Medulla oblongata (tissue), 1 donor: ENCODE data around the gene SCN7A.
A peak's percentile ranks its signal among the peaks of the same experiment; 100 is the strongest.

Experiments
- DNase-seq: peaks from one replicate; pipeline ENCODE4 v3.0.0-alpha.2; 2015; ENCODE audit errors: extremely low spot score

Gene SCN7A

GRCh38 chr2:166404831-166405568 lies 89.0 kb downstream of the SCN7A start:
- DNase-seq, result no peak

GRCh38 chr2:166394245-166394644 lies 99.8 kb downstream of the SCN7A start:
- no peak for DNase-seq

- no peak for DNase-seq
Measured at GRCh38 chr2:166393008-166393407, 101.0 kb downstream of the SCN7A start.

GRCh38 chr2:166388481-166389070 lies 105.5 kb downstream of the SCN7A start:
- no peak for DNase-seq

- no peak for DNase-seq
Measured at GRCh38 chr2:166385313-166385712, 108.7 kb downstream of the SCN7A start.

GRCh38 chr2:166384774-166385173 lies 109.3 kb downstream of the SCN7A start:
- peak; percentile 35 for DNase-seq

- no peak for DNase-seq
Measured at GRCh38 chr2:166382448-166382847, 111.6 kb downstream of the SCN7A start.

- no peak for DNase-seq
Measured at GRCh38 chr2:166380615-166381014, 113.4 kb downstream of the SCN7A start.

- no peak for DNase-seq
Measured at GRCh38 chr2:166376873-166377272, 117.2 kb downstream of the SCN7A start.

GRCh38 chr2:166376488-166376828 lies 117.6 kb downstream of the SCN7A start:
- DNase-seq, result no peak

- DNase-seq, result peak; percentile 43
Measured at GRCh38 chr2:166375736-166376487, 118.1 kb downstream of the SCN7A start, which contains the start of gene SCN9A. SCN9A (minus strand) TSS chr2:166375944; CDS start chr2:166311756, 64,188 bp downstream.

- no peak for DNase-seq
Measured at GRCh38 chr2:166375195-166375735, 118.8 kb downstream of the SCN7A start.

- no peak for DNase-seq
Measured at GRCh38 chr2:166373951-166374350, 120.1 kb downstream of the SCN7A start.

GRCh38 chr2:166373539-166373938 lies 120.5 kb downstream of the SCN7A start:
- DNase-seq, result no peak

GRCh38 chr2:166373105-166373504 lies 120.9 kb downstream of the SCN7A start:
- no peak for DNase-seq

GRCh38 chr2:166372046-166372445 lies 122.0 kb downstream of the SCN7A start:
- DNase-seq, result no peak

GRCh38 chr2:166365803-166366420 lies 128.1 kb downstream of the SCN7A start:
- no peak for DNase-seq

GRCh38 chr2:166365239-166365638 lies 128.8 kb downstream of the SCN7A start:
- no peak for DNase-seq

- DNase-seq, result no peak
Measured at GRCh38 chr2:166364476-166365161, 129.4 kb downstream of the SCN7A start.

GRCh38 chr2:166361351-166362153 lies 132.5 kb downstream of the SCN7A start:
- peak; percentile 24 for DNase-seq

GRCh38 chr2:166360906-166361305 lies 133.1 kb downstream of the SCN7A start:
- no peak for DNase-seq
